Activated T-cell treated with anti-CD3 and anti-CD28 coated beads for 4 hours (primary cell): ENCODE measurements around the gene YIPF3.
A peak's percentile ranks its signal among the peaks of the same experiment; 100 is the strongest.
"Not testable (repeated sequence)": the region's sequence is repeated elsewhere in the genome, so short reads cannot be mapped to it uniquely, and the experiment has no call there.

Source experiments
- DNase-seq: peaks from one replicate; pipeline ENCODE4 v3.0.0-alpha.2; 2020

YIPF3 gene

DNA sequence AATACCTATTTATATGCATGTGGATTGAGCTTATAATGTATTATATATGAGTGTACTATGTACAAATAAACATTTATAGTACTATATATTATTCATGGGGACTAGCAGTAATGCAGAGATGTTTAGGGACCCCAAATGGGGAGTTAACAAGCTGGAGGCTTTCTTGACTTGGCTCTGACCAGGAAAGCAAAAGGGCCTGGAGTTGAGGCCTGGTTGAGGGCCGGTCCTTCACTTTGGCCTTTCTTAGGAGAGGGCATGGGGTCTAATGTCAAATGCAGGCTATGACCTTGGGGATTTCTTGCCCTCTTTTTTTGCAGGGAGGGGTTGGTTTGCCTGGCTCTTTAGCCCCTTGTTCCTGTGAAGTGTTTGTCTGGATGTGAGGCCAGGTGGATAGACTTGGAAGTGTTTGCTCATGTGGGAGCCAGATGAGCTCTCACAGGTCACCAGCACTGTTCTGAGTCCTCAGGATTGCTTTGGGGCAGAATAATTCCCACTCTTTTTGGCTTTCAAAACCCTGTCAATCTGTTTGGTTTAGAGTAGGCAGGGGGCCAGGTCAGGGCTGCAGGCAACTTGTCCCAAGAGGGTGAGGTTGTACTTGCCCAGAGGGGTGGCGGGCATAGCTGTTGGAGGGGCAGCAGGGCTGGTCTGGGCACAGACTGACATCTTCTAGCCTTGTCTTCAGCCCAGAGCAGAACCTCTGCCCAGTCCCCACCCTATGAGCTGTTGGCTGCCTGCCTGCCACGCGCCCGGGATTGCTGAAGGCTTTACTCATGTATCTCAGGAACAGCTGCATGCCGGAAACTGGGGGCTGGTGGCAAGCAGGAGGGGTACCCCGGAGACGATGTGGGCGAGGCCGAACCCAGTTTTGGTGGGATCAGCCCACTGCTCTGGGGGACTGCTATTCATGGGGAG is 24.7 kb downstream of the YIPF3 start:
- DNase-seq = no peak

DNA sequence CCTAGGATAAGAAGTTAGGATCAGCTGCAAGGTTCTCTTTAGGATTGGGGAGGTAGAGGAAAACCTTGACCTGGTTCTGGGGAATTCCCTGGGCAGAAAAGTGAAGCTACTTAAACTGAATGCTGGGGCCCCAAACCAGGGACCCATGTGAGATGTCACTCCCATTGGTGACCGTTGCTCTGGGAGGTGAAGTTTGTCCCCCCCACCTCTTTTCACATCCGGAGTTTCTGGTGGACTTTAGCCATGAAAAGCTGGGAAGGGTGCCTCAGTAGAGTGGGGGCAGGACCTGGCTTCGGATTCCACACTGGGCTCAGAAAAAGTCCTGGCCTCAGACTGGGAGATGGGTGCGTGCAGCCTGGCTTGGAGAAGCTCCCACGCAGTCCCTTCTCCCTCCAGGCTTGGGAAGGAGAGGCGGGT is 26.2 kb downstream of the YIPF3 start:
- no peak for DNase-seq

DNA sequence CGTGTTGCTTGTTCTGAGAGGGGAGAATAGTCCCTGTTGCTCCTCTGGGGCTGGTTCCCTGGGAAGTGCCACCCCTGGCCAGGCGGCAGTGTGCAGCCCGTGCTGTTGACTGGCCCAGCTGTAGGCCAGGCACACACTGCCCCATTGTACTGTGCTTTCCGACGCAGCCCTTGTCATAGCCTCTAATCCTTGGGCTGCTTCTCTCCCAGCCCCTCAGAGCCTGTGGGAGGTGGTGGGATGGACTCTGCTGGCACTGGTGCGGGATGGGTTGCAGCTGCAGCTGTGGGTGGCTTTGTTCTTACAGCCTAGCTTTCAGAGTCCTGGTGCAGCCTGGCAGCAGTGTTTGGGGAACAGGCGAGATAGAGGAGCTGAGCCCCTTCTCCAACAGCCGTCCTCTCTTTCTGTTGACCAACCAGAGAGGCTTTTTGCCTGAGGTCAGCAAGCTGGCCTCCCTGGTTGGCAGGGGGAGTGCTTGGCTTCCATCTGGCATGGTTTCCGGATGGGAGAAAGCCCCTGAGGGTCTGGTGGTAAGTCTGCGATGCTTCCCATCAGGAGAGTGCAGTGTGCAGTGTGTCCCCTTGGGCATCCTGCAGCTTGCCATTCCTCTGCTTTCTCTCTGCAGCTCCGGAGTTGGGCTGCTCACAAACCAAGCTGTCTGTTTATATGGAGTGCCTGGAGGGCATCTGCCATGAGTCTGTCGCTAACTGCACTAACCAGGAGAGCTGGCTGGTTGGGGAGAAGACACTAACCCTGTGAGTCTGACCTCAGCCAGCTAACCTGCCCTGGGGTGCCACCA is 27.3 kb downstream of the YIPF3 start:
- DNase-seq = no peak

DNA sequence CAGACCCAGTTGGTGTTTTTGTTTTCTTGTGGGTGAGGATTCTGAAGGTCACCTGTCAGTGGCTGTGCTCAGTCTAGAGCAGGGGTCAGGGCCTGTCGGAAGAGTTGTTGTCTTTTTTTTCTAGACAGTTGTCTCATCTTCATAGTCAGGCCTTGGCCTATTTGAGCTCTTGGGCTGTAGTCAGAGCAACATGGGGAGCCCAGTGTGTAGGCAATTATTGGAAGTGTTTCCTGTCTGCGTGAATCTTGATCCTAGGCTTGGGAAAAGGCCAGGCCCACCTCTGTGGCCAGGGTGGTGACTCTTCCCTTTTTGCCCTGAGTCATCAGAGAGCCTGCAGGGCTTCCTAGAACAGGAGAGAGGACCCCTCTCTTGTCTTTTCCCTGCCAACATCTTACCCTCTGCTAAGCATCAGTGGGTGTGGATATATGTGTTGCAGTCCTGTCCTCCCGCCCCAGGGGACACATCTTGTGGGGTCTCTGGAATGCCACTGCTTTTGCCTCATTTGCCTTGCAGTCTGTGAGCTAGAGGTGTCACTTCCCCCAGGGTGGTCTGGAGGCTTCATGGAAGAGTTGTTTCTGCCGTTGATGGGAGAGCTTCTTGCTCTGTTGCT is 28.0 kb downstream of the YIPF3 start:
- no peak for DNase-seq

DNA sequence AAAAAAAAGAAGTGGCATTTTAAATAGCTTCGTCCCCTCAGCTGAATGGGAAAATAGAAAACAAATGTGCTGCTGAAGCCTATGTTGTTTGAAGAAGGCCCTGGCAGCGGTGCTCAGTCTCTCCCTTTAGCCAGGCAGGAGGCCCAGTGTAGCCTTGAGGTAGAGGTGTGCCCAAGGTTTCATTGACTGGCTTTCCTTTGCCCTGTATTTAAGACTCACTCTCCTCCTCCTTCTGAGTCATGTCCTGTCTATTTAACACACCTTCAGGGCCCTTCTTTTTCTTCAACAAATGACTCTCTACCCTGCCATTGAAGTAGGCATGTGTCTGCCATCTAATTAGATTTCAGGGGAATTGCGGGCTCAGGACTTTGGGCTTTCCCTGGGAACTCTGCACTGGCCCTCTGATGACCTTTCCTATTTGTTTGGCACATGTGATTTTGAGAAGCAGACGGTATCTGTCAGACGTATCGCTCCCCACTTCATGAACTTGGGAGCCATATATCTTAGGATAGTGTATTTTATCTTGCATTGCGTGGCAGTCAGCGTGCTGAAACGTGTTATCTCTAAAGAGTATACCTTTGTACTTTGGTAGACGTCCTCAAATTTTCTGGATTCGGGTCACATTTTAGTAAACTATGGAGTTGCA is 35.0 kb downstream of the YIPF3 start:
- DNase-seq = no peak

GRCh38 chr6:43481075-43481474 is 35.7 kb downstream of the YIPF3 start:
- DNase-seq = no peak

- no peak for DNase-seq
Measured at GRCh38 chr6:43478008-43478372, 38.7 kb downstream of the YIPF3 start.

GRCh38 chr6:43477235-43478007 is 39.3 kb downstream of the YIPF3 start, which contains the start of gene TJAP1:
Gene TJAP1 (plus strand): TSS chr6:43477570. CDS start chr6:43499002, 21,432 bp downstream.
- DNase-seq = peak; percentile 99

- DNase-seq = no peak
Measured at GRCh38 chr6:43476746-43477145, 40.0 kb downstream of the YIPF3 start.

GRCh38 chr6:43475516-43475915 is 41.2 kb downstream of the YIPF3 start:
- no peak for DNase-seq

- DNase-seq = no peak
Measured at GRCh38 chr6:43472515-43472914, 44.2 kb downstream of the YIPF3 start.

GRCh38 chr6:43471399-43471798 is 45.3 kb downstream of the YIPF3 start:
- DNase-seq = no peak

DNA sequence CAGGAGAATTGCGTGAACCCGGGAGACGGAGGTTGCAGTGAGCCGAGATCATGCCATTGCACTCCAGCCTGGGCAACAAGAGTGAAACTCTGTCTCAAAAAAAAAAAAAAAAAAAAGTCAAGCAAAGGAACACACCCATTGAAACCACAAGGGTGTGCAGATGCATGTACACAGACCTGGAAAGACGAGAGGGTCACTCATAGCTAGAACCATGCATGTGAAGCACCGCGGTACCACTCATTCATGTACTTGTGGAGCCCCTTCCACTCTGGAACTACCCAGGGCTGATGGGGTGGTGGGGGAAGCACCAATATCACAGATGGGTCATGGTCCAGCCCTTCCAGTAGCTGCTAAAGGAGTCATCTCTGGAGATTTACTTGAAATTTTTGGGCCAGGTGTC is 46.8 kb downstream of the YIPF3 start:
- DNase-seq = no peak

DNA sequence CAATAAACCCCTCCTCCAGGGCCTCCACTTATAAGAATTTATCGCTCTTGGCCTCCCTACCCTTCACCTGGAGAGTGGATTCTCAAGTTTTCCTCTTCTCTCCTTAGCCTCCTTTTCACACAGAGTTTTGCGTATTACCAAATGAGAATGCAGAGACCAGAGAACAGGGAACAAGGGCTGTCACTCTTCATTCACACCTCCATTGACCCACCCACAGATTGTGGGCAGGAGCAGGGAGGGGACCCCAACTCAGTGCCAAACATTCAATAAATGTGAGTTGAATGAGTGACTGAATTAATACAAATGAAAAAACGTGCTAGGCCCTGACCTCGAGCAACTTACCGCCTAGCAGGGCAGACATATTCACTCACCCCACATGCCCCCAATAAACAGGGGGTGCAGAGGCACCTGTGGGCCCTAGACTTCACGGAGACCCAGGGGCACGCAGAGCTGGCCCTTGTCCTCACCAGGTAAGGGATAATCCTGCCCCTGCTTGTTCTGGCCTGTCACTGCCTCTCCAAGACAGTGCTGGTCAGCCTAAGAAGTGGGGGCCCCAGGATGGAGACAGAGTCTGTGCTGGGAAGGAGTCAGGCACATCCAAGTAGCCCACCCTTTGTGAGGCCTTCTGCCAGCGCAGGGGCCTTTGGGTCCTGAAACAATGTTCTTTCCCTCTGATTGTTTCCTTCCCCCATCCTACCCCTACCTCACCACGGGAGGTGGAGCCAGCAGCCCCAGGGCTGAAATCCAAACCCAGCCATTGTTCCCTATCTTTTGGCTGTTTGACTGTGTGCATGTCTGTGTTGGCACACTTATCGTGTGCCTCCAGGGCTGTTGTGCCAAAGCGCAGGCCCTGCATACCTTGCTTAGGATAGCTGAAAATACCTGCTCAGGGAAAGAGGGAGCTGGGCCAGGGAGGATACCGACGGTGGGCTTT is 47.7 kb downstream of the YIPF3 start:
- DNase-seq = no peak

- DNase-seq = no peak
Measured at GRCh38 chr6:43468240-43468639, 48.5 kb downstream of the YIPF3 start.

DNA sequence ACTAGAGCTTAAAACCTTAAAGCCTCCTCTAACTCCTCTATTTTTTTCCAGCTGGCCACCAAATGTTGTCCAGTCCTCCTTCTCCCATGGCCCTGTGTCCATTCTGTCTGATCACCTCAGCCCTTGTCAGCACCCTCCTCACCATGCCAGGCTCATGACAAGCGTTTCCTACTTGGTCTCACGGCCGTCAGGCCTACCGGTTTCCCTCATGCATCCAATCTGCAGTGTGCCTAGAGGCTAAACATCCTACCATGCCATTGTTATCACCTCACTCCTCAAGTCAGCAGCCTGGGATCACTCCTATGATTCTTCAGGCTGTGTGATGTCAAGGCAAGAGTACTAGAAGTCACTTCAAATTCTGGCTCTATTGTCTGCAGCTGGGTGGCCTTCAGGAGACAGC is 49.0 kb downstream of the YIPF3 start:
- DNase-seq = no peak

DNA sequence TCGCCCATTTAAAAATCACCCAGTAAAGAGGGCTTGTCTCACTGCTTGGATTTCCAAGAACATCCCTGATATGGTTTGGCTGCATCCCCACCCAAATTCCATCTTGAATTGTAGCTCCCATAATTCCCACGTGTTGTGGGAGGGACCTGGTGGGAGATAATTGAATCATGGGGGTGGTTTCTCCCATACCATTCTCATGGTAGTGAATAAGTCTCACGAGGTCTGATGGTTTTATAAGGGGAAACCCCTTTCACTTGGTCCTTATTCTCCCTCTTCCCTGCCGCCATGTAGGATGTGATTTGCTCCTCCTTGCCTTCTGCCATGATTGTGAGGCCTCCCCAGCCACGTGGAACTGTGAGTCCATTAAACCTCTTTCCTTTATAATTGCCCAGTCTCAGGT is 49.5 kb downstream of the YIPF3 start:
- DNase-seq = not testable (repeated sequence)

GRCh38 chr6:43465948-43466347 is 50.8 kb downstream of the YIPF3 start:
- DNase-seq = no peak

DNA sequence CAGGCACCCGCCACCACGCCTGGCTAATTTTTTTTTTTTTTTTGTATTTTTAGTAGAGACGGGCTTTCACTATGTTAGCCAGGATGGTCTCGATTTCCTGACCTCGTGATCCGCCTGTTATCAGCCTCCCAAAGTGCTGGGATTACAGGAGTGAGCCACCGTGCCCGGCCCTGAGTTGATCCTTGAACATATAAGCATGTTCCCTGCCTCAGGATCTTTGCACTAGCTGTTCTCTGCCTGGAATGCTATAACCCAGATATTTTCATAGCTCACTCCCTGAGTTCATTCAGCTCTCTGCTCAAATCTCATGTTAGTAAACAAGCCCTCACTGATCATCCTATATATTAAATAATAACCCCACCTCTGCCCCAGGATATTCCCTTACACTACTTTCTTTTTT is 52.4 kb downstream of the YIPF3 start:
- DNase-seq = no peak

- DNase-seq = no peak
Measured at GRCh38 chr6:43461936-43462335, 54.8 kb downstream of the YIPF3 start.
